HUDEP-2 (cell line): Measurements from ENCODE around the gene RIOK2.
"Not testable (repeated sequence)": the region's sequence is repeated elsewhere in the genome, so short reads cannot be mapped to it uniquely, and the experiment has no call there.

ENCODE experiments used
- DNase-seq, 76 experiments: peaks; one replicate each; lab custom pipeline; 2025; ENCODE audit not compliant: unreplicated experiment in 76 of 76; lab: John Stamatoyannopoulos, UW

RIOK2 gene

GRCh38 chr5:97183100-97183929 is at the start of gene RIOK2:
RIOK2 (minus strand) TSS chr5:97183247; CDS start chr5:97183191, 56 bp downstream.
- peak in 75 of 76 experiments; percentile 25 to 95 (median 90) for DNase-seq

- peak in 25 of 76 experiments; percentile 0 to 55 (median 18) for DNase-seq
Observed at GRCh38 chr5:97231025-97231636, 48.1 kb upstream of the RIOK2 start.

- no peak for DNase-seq
Observed at GRCh38 chr5:97229688-97230285, 46.7 kb upstream of the RIOK2 start.

- DNase-seq: no peak
Observed at GRCh38 chr5:97229196-97229595, 46.1 kb upstream of the RIOK2 start.

GRCh38 chr5:97225222-97225621 is 42.2 kb upstream of the RIOK2 start:
- no peak for DNase-seq

- no peak for DNase-seq
Observed at GRCh38 chr5:97224112-97224750, 41.2 kb upstream of the RIOK2 start.

GRCh38 chr5:97223596-97223995 is 40.5 kb upstream of the RIOK2 start:
- DNase-seq: no peak

- no peak for DNase-seq
Observed at GRCh38 chr5:97209343-97209742, 26.3 kb upstream of the RIOK2 start.

GRCh38 chr5:97208714-97209113 is 25.7 kb upstream of the RIOK2 start:
- no peak for DNase-seq

GRCh38 chr5:97208184-97208713 is 25.2 kb upstream of the RIOK2 start:
- DNase-seq: no peak

- DNase-seq: no peak
Observed at GRCh38 chr5:97194366-97194765, 11.3 kb upstream of the RIOK2 start.

- DNase-seq: no peak
Observed at GRCh38 chr5:97193355-97193688, 10.3 kb upstream of the RIOK2 start.

GRCh38 chr5:97192580-97193354 is 9.7 kb upstream of the RIOK2 start:
- DNase-seq: no peak

- DNase-seq: no peak
Observed at GRCh38 chr5:97191893-97192292, 8.8 kb upstream of the RIOK2 start.

GRCh38 chr5:97189523-97189922 is 6.5 kb upstream of the RIOK2 start:
- DNase-seq: not testable (repeated sequence)

GRCh38 chr5:97183930-97184213 is 825 bp upstream of the RIOK2 start:
- no peak for DNase-seq

- DNase-seq: peak in 2 of 76 experiments; percentile 30 to 53
Observed at GRCh38 chr5:97182571-97183099, 412 bp downstream of the RIOK2 start.

- peak in 1 of 76 experiments; percentile 13 for DNase-seq
Observed at GRCh38 chr5:97181856-97182545, 1.0 kb downstream of the RIOK2 start.

GRCh38 chr5:97179457-97179856 is 3.6 kb downstream of the RIOK2 start:
- DNase-seq: not testable (repeated sequence)

- DNase-seq: no peak
Observed at GRCh38 chr5:97172227-97172626, 10.8 kb downstream of the RIOK2 start.
